ENCODE measurements around the gene SLPI.

SLPI gene

GRCh38 chr20:45269754-45270270 lies 15.4 kb upstream of the SLPI start:
- no peak for DNase-seq (ENCODE audit: low read depth)

- DNase-seq (ENCODE audit: low read depth), result no peak
Observed at GRCh38 chr20:45269056-45269455, 14.7 kb upstream of the SLPI start.

- no peak for DNase-seq (ENCODE audit: low read depth)
Observed at GRCh38 chr20:45268531-45268930, 14.2 kb upstream of the SLPI start.

- DNase-seq (ENCODE audit: low read depth), result no peak
Observed at GRCh38 chr20:45266977-45267376, 12.6 kb upstream of the SLPI start.

- no peak for DNase-seq (ENCODE audit: low read depth)
Observed at GRCh38 chr20:45263556-45264266, 9.3 kb upstream of the SLPI start.

- DNase-seq (ENCODE audit: low read depth), result no peak
Observed at GRCh38 chr20:45258664-45259063, 4.3 kb upstream of the SLPI start.

- no peak for DNase-seq (ENCODE audit: low read depth)
Observed at GRCh38 chr20:45258259-45258658, 3.9 kb upstream of the SLPI start.

- DNase-seq (ENCODE audit: low read depth), result no peak
Observed at GRCh38 chr20:45257711-45258110, 3.3 kb upstream of the SLPI start.

GRCh38 chr20:45257161-45257560 lies 2.8 kb upstream of the SLPI start:
- DNase-seq (ENCODE audit: low read depth), result no peak

GRCh38 chr20:45253261-45253660 lies 1.1 kb downstream of the SLPI start:
- no peak for DNase-seq (ENCODE audit: low read depth)

GRCh38 chr20:45251884-45252560 lies 2.3 kb downstream of the SLPI start:
- DNase-seq (ENCODE audit: low read depth), result no peak

- DNase-seq (ENCODE audit: low read depth), result no peak
Observed at GRCh38 chr20:45248609-45249008, 5.8 kb downstream of the SLPI start.

GRCh38 chr20:45247865-45248264 lies 6.5 kb downstream of the SLPI start:
- no peak for DNase-seq (ENCODE audit: low read depth)

- DNase-seq (ENCODE audit: low read depth), result no peak
Observed at GRCh38 chr20:45246109-45246508, 8.3 kb downstream of the SLPI start.

- DNase-seq (ENCODE audit: low read depth), result no peak
Observed at GRCh38 chr20:45238139-45238538, 16.2 kb downstream of the SLPI start.

- DNase-seq (ENCODE audit: low read depth), result no peak
Observed at GRCh38 chr20:45235995-45236394, 18.4 kb downstream of the SLPI start.

GRCh38 chr20:45230631-45231030 lies 23.7 kb downstream of the SLPI start:
- DNase-seq (ENCODE audit: low read depth), result no peak

- no peak for DNase-seq (ENCODE audit: low read depth)
Observed at GRCh38 chr20:45229264-45230056, 24.9 kb downstream of the SLPI start.

- no peak for DNase-seq (ENCODE audit: low read depth)
Observed at GRCh38 chr20:45226287-45226686, 28.1 kb downstream of the SLPI start.

- DNase-seq (ENCODE audit: low read depth), result no peak
Observed at GRCh38 chr20:45223136-45223535, 31.2 kb downstream of the SLPI start.

GRCh38 chr20:45221076-45221475 lies 33.3 kb downstream of the SLPI start, which contains the start of gene SEMG2:
Gene SEMG2, plus strand, starts transcription at chr20:45221373. Its CDS starts 17 bp downstream, at chr20:45221390.
- no peak for DNase-seq (ENCODE audit: low read depth)

GRCh38 chr20:45218636-45219035 lies 35.7 kb downstream of the SLPI start:
- no peak for DNase-seq (ENCODE audit: low read depth)

GRCh38 chr20:45218124-45218523 lies 36.2 kb downstream of the SLPI start:
- no peak for DNase-seq (ENCODE audit: low read depth)

All from T-helper 22 cell (primary cell).